Epithelial cell of proximal tubule (primary cell): ENCODE results near the gene OR7A10. TPM values are rescaled to one million over a fixed set of nuclear protein-coding genes. Genes with fewer than 3 reads are reported as not detected.

Experiments used
- DNase-seq: peaks from one replicate; pipeline ENCODE4 v3.0.0-alpha.2; 2011; ENCODE audit warnings: low read depth
- H3K4me3 ChIP-seq: 2 replicates; pipeline ENCODE4 v1.5.1; 2011; ENCODE audit warnings: low read depth, mild to moderate bottlenecking, low read length
- CTCF ChIP-seq: conservative IDR thresholded peaks from 2 replicates; pipeline ENCODE4 v1.5.1; 2012; ENCODE audit warnings: low read depth, mild to moderate bottlenecking, low read length
- total RNA-seq: library from RNA; depleted of rRNA; stranded (reverse); fragments of >200 nt; gene quantifications from 2 replicates; pipeline ENCODE4 v1.2.3, GENCODE V29; 2015

OR7A10 gene
- not detected in 2 replicates for total RNA-seq

GRCh38 chr19:14848822-14849221 lies at the start of gene OR7A10:
TSS of gene OR7A10 (minus strand) at chr19:14848922. CDS start at chr19:14841877, 7,045 bp downstream.
- no peak for TF ChIP-seq CTCF
- no peak within 1 kb of the TSS for H3K4me3 ChIP-seq
- no peak for DNase-seq

GRCh38 chr19:14890643-14891379 lies 42.1 kb upstream of the OR7A10 start:
- no peak for DNase-seq
- no peak overlapping the region for H3K4me3 ChIP-seq
- no peak for TF ChIP-seq CTCF

- no peak overlapping the region for H3K4me3 ChIP-seq
- no peak for TF ChIP-seq CTCF
- no peak for DNase-seq
These were observed 41.4 kb upstream of the OR7A10 start for GRCh38 chr19:14889994-14890642.

- no peak within 1 kb of the TSS for H3K4me3 ChIP-seq
- DNase-seq: no peak
- no peak for TF ChIP-seq CTCF
These were observed 37.3 kb upstream of the OR7A10 start, which contains the start of gene OR7A17 for GRCh38 chr19:14886032-14886431. TSS of gene OR7A17 (minus strand) at chr19:14886132. CDS start at chr19:14881355, 4,777 bp downstream.

GRCh38 chr19:14871619-14872230 lies 23.0 kb upstream of the OR7A10 start:
- no peak for DNase-seq
- peak; percentile 50 for TF ChIP-seq CTCF
- no peak overlapping the region for H3K4me3 ChIP-seq

- no peak for TF ChIP-seq CTCF
- no peak for DNase-seq
- no peak overlapping the region for H3K4me3 ChIP-seq
These were observed 19.8 kb upstream of the OR7A10 start for GRCh38 chr19:14868497-14868896.
